ENCODE measurements around the gene DHRS4L2. TPM values are rescaled to one million over a fixed set of nuclear protein-coding genes. Genes with fewer than 3 reads are reported as not detected.
A peak's percentile ranks its signal among the peaks of the same experiment; 100 is the strongest.

Gene DHRS4L2
- total and polyA plus RNA-seq, 10 of the 15 experiments (the other 5 are each of a cell fraction or from before 2014, with no cell fraction given) = 2.8 to 49.3 (median 21.8) TPM

DNA sequence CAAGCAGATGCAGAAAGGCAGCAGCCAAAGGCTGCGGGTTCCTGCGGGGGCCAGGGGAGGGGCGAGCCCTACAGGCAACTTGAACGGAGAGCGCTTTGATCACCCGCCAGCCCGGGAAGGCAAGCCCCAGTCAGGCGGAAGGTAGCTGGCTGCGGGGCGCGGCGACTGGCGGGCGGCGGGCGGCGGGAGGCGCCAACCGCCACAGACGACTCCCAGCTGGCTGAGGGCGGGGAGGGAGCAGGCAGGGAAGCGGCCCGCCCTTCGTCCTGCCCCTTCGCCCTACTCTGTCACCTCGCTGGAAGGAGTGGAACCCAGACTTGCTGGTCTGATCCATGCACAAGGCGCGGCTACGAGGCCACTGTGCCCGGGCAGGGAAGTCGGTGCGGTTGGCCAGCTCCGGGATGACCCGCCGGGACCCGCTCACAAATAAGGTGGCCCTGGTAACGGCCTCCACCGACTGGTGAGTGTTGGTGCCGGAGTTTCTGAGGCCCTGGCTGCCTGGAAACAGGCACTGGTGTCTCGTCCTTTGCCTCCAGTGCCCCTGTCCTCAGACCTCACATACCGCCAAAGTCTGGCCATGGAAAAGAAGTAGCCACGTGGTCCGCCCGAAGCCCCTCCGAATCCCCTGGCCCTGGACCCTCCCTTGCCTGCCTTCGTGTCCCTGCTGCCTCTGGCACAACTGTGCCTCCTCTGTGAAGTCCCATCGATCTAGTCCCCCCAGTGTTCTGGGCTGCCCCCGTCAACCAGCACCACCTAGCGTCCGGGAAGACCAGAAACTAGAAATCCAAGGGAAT, 47.6 kb downstream of the DHRS4L2 start (continued):
- TF ChIP-seq, protein P1, sequence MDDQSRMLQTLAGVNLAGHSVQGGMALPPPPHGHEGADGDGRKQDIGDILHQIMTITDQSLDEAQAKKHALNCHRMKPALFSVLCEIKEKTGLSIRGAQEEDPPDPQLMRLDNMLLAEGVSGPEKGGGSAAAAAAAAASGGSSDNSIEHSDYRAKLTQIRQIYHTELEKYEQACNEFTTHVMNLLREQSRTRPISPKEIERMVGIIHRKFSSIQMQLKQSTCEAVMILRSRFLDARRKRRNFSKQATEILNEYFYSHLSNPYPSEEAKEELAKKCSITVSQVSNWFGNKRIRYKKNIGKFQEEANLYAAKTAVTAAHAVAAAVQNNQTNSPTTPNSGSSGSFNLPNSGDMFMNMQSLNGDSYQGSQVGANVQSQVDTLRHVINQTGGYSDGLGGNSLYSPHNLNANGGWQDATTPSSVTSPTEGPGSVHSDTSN (IDR thresholded peaks at IDR 0.05; ENCODE audit: insufficient replicate concordance, low read depth, low read length) = no peak
- TF ChIP-seq, protein P2, sequence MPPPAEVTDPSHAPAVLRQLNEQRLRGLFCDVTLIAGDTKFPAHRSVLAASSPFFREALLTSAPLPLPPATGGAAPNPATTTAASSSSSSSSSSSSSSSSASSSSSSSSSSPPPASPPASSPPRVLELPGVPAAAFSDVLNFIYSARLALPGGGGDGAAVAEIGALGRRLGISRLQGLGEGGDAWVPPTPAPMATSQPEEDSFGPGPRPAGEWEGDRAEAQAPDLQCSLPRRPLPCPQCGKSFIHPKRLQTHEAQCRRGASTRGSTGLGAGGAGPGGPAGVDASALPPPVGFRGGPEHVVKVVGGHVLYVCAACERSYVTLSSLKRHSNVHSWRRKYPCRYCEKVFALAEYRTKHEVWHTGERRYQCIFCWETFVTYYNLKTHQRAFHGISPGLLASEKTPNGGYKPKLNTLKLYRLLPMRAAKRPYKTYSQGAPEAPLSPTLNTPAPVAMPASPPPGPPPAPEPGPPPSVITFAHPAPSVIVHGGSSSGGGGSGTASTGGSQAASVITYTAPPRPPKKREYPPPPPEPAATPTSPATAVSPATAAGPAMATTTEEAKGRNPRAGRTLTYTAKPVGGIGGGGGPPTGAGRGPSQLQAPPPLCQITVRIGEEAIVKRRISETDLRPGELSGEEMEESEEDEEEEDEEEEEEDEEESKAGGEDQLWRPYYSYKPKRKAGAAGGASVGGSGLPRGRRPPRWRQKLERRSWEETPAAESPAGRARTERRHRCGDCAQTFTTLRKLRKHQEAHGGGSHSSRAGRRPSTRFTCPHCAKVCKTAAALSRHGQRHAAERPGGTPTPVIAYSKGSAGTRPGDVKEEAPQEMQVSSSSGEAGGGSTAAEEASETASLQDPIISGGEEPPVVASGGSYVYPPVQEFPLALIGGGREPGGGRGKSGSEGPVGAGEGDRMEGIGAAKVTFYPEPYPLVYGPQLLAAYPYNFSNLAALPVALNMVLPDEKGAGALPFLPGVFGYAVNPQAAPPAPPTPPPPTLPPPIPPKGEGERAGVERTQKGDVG (CRISPR knock-in tag; IDR thresholded peaks at IDR 0.05) = no peak
- TF ChIP-seq HDGF (IDR thresholded peaks at IDR 0.05) (peak; percentile 68; the same call in 1 of the 2 replicates), BMI1 (IDR thresholded peaks at IDR 0.05; ENCODE audit: borderline replicate concordance) (no peak), POLR2A (IDR thresholded peaks at IDR 0.05; ENCODE audit: low read depth, low read length) (peak; percentile 73), NR2C2 (IDR thresholded peaks at IDR 0.05; ENCODE audit: borderline replicate concordance, control insufficient read depth, insufficient read length, low read depth) (no peak), ZNF24 (IDR thresholded peaks at IDR 0.05) (no peak), RUNX3 (IDR thresholded peaks at IDR 0.05; ENCODE audit: low read length) (peak; percentile 5; the same call in 1 of the 2 replicates), ATF7 (IDR thresholded peaks at IDR 0.05; ENCODE audit: low read depth) (no peak), PAX8 (IDR thresholded peaks at IDR 0.05) (no peak), TCF12 (IDR thresholded peaks at IDR 0.05; ENCODE audit: low read depth, low read length) (peak; percentile 17; the same call in 1 of the 2 replicates), SMARCA5 (IDR thresholded peaks at IDR 0.05) (peak; percentile 71; the same call in 1 of the 2 replicates), NR2C1 (IDR thresholded peaks at IDR 0.05) (no peak), IKZF2 (IDR thresholded peaks at IDR 0.05) (peak; percentile 58 to 62; a peak in 3 of 4 replicates), NFXL1 (IDR thresholded peaks at IDR 0.05; ENCODE audit: borderline replicate concordance) (no peak), SP1 (IDR thresholded peaks at IDR 0.05; ENCODE audit: low read depth, low read length) (no peak), CREB1 (IDR thresholded peaks at IDR 0.05; ENCODE audit: low read depth) (no peak), SMC3 (IDR thresholded peaks at IDR 0.05; ENCODE audit: borderline replicate concordance, low read length) (peak; percentile 54; the same call in 1 of the 2 replicates), BCL11A (IDR thresholded peaks at IDR 0.05; ENCODE audit: low read depth, low read length) (no peak), ZSCAN29 (IDR thresholded peaks at IDR 0.05) (no peak), EED (IDR thresholded peaks at IDR 0.05; ENCODE audit: low read depth) (peak; percentile 31; the same call in 1 of the 2 replicates), GATAD2B (conservative IDR thresholded peaks at IDR 0.05; ENCODE audit: low read depth) (no peak), NFYA (IDR thresholded peaks at IDR 0.05; ENCODE audit: borderline replicate concordance, low read depth, low read length) (no peak)
- TF ChIP-seq, protein P3, sequence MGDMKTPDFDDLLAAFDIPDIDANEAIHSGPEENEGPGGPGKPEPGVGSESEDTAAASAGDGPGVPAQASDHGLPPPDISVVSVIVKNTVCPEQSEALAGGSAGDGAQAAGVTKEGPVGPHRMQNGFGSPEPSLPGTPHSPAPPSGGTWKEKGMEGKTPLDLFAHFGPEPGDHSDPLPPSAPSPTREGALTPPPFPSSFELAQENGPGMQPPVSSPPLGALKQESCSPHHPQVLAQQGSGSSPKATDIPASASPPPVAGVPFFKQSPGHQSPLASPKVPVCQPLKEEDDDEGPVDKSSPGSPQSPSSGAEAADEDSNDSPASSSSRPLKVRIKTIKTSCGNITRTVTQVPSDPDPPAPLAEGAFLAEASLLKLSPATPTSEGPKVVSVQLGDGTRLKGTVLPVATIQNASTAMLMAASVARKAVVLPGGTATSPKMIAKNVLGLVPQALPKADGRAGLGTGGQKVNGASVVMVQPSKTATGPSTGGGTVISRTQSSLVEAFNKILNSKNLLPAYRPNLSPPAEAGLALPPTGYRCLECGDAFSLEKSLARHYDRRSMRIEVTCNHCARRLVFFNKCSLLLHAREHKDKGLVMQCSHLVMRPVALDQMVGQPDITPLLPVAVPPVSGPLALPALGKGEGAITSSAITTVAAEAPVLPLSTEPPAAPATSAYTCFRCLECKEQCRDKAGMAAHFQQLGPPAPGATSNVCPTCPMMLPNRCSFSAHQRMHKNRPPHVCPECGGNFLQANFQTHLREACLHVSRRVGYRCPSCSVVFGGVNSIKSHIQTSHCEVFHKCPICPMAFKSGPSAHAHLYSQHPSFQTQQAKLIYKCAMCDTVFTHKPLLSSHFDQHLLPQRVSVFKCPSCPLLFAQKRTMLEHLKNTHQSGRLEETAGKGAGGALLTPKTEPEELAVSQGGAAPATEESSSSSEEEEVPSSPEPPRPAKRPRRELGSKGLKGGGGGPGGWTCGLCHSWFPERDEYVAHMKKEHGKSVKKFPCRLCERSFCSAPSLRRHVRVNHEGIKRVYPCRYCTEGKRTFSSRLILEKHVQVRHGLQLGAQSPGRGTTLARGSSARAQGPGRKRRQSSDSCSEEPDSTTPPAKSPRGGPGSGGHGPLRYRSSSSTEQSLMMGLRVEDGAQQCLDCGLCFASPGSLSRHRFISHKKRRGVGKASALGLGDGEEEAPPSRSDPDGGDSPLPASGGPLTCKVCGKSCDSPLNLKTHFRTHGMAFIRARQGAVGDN (IDR thresholded peaks at IDR 0.05) = 0 out of 2 replicates have a peak, but pooled peaks have one; percentile 34
